ENCODE measurements around the gene MEAF6. TPM values are rescaled to one million over a fixed set of nuclear protein-coding genes. Genes with fewer than 3 reads are reported as not detected.

The MEAF6 gene
- total and polyA plus RNA-seq, 2 of the 8 experiments (the other 6 are each of a cell fraction or from before 2014, with no cell fraction given), result 23.0 to 38.8 TPM

DNA sequence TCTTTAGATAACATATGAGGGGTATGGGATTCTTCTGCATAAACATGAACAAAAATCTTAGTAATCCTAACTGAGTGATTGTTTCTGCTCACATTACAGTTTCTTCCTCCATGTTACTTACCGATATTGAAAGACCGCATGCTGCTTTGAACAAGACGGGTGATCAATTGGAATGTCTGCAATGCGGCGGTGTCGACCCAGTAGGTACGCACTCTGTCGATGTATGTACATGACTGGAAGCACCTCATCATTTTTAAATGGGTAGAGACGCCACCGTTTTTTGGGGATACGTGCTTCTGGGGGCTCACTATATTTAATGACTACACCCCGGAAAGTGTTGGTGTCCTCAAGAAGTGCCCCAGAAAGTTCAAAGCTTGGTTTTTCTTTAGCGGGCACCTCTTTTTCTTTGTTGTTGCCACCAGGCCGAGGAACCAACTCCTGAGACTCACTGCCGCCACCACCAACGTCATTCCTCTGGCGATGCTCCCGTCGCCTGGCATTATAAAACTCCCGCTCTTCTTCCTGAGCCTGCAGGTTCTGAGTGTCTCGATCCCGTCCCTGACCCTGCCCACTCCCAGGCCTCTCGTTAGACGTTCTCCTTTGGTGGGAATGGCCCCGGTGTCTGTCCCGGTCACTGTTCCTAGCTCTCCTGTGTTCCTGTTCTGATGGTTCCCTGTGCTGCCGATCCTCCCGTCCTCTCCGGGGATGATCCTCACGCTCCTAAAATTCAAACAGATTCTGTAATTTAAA is 25.6 kb upstream of the MEAF6 start:
- POLR2A ChIA-PET (ENCODE audit: partially characterized antibody), result interaction anchor here (0.5 to 0.7 kb wide), 2 partner anchors 15 to 17 kb away, joined by 3 read pairs; partner anchors contain the start of gene DNALI1
- no peak overlapping the region for H2BK120ac ChIP-seq (replicated peaks; ENCODE audit: low read depth, low read length)
- H3K23ac ChIP-seq (ENCODE audit: insufficient read length), result no peak overlapping the region
- H4K8ac ChIP-seq (ENCODE audit: extremely low read depth, insufficient read depth, low read length), result peak overlapping the region; percentile 51; the same call in 1 of the 2 replicates
- no peak overlapping the region for H4K5ac ChIP-seq (ENCODE audit: insufficient read length, low read depth, low read length)
- no peak for DNase-seq (ENCODE audit: low read depth in 1 of 2, low spot score in 2 of 2)
- no peak overlapping the region for H2BK5ac ChIP-seq (ENCODE audit: low read depth, low read length)
- no peak overlapping the region for H3K4me3 ChIP-seq (ENCODE audit: extremely low read depth in 1 of 4, insufficient read depth in 2 of 4, low read depth in 3 of 4, low read length in 4 of 4)
- H3K4me2 ChIP-seq (ENCODE audit: insufficient read depth in 1 of 2, low read depth in 2 of 2, low read length in 2 of 2), result no peak overlapping the region
- CTCF ChIA-PET (ENCODE audit: partially characterized antibody), result interaction anchor here (0.9 kb wide), 1 partner anchor 27 kb away, joined by 3 read pairs; no protein-coding TSS in a partner anchor
- 95% methylated on average over 30 of the region's 30 CpGs; no CpG with 5 or more reads in 1 of the 2 experiments for WGBS, 2 experiments (ENCODE audit: extremely low coverage in 1 of 2, insufficient coverage in 1 of 2, insufficient read length in 1 of 2, insufficient replicate concordance in 2 of 2, low coverage in 1 of 2, low lambda C conversion rate in 2 of 2, missing lambda C conversion rate in 1 of 2)
- H3K79me1 ChIP-seq (ENCODE audit: low read depth, low read length), result no peaks in the 10 kb centered on the region
- no peaks in the 10 kb centered on the region for H3K9me3 ChIP-seq (ENCODE audit: insufficient read depth in 2 of 2, low read depth in 1 of 2, low read length in 1 of 2)
- H3K56ac ChIP-seq (replicated peaks; ENCODE audit: insufficient read length, low read depth, low read length), result no peak overlapping the region
- no peaks in the 10 kb centered on the region for H3K27me3 ChIP-seq (replicated peaks in 1 of 4; ENCODE audit: control insufficient read depth in 3 of 4, extremely low read depth in 1 of 4, insufficient read depth in 3 of 4, low read length in 3 of 4)
- H4K20me1 ChIP-seq (replicated peaks in 1 of 2; ENCODE audit: control insufficient read depth in 1 of 2, insufficient read depth in 2 of 2, low read length in 2 of 2), result peaks cover 0 to 2% of the 10 kb centered on the region in 2 experiments
- H3K9ac ChIP-seq (replicated peaks in 1 of 4; ENCODE audit: extremely low read depth in 1 of 4, low read depth in 3 of 4, low read length in 3 of 4), result no peak overlapping the region
- no peaks in the 10 kb centered on the region for H3K4me1 ChIP-seq (replicated peaks in 1 of 4; ENCODE audit: control insufficient read depth in 3 of 4, insufficient read depth in 4 of 4, low read length in 3 of 4)
- H3K4ac ChIP-seq (replicated peaks; ENCODE audit: insufficient read length, low read depth, low read length), result no peak overlapping the region
- no peaks in the 10 kb centered on the region for H3K79me2 ChIP-seq (ENCODE audit: control insufficient read depth in 1 of 2, insufficient read depth in 2 of 2, low read length in 2 of 2)
- H3K14ac ChIP-seq (ENCODE audit: insufficient read length), result no peak overlapping the region
- no peak overlapping the region for H2BK15ac ChIP-seq (ENCODE audit: low read length)
- H2BK12ac ChIP-seq (ENCODE audit: low read depth, low read length), result no peak overlapping the region
- H4K91ac ChIP-seq (replicated peaks; ENCODE audit: insufficient read length, low read length), result no peak overlapping the region
- no peak overlapping the region for H2AFZ ChIP-seq (ENCODE audit: low read length)
- H3K27ac ChIP-seq (ENCODE audit: low read depth, low read length), result no peak overlapping the region
- no peak overlapping the region for H2AK5ac ChIP-seq (ENCODE audit: low read depth, low read length)
- no peak for FAIRE-seq
- TF ChIP-seq CREB1 (IDR thresholded peaks at IDR 0.05) (no peak), CBX8 (IDR thresholded peaks at IDR 0.05; ENCODE audit: borderline replicate concordance, low read depth, low read length) (no peak), SUZ12 (IDR thresholded peaks at IDR 0.05; ENCODE audit: low read length) (no peak), BRCA1 (IDR thresholded peaks at IDR 0.05; ENCODE audit: low read depth, low read length) (no peak), RBBP5 (IDR thresholded peaks at IDR 0.05; ENCODE audit: borderline replicate concordance, low read depth, low read length) (no peak), SP1 (IDR thresholded peaks at IDR 0.05; ENCODE audit: low read depth, low read length) (no peak), POLR2AphosphoS5 (IDR thresholded peaks at IDR 0.05; ENCODE audit: low read depth, low read length) (no peak), BACH1 (IDR thresholded peaks at IDR 0.05; ENCODE audit: low read length) (no peak), KDM4A (IDR thresholded peaks at IDR 0.05; ENCODE audit: low read depth, low read length, severe bottlenecking) (no peak)
- TF ChIP-seq, protein P1, sequence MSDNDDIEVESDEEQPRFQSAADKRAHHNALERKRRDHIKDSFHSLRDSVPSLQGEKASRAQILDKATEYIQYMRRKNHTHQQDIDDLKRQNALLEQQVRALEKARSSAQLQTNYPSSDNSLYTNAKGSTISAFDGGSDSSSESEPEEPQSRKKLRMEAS (IDR thresholded peaks at IDR 0.05), result no peak
- TF ChIP-seq, protein P2, sequence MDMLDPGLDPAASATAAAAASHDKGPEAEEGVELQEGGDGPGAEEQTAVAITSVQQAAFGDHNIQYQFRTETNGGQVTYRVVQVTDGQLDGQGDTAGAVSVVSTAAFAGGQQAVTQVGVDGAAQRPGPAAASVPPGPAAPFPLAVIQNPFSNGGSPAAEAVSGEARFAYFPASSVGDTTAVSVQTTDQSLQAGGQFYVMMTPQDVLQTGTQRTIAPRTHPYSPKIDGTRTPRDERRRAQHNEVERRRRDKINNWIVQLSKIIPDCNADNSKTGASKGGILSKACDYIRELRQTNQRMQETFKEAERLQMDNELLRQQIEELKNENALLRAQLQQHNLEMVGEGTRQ (IDR thresholded peaks at IDR 0.05; ENCODE audit: low read length), result no peak
- peaks cover 8 to 53% (median 31%) of the 10 kb centered on the region in 4 experiments for H3K36me3 ChIP-seq (ENCODE audit: control insufficient read depth in 2 of 4, insufficient read depth in 4 of 4, low read length in 3 of 4)
- H2BK20ac ChIP-seq (ENCODE audit: low read length), result no peak overlapping the region
- no peak overlapping the region for H3K18ac ChIP-seq (ENCODE audit: extremely low read depth, low read length)
- no peaks in the 10 kb centered on the region for H3K23me2 ChIP-seq (ENCODE audit: low read depth, low read length)
